Activated CD8-positive, alpha-beta memory T cell treated with anti-CD3 and anti-CD28 coated beads for 24 hours (primary cell): ENCODE data around the gene ZNF324.
A peak's percentile ranks its signal among the peaks of the same experiment; 100 is the strongest.
"Not testable (repeated sequence)": the region's sequence is repeated elsewhere in the genome, so short reads cannot be mapped to it uniquely, and the experiment has no call there.

Source experiments
- DNase-seq: peaks from one replicate; pipeline ENCODE4 v3.0.0-alpha.2; 2020

Gene ZNF324

DNA sequence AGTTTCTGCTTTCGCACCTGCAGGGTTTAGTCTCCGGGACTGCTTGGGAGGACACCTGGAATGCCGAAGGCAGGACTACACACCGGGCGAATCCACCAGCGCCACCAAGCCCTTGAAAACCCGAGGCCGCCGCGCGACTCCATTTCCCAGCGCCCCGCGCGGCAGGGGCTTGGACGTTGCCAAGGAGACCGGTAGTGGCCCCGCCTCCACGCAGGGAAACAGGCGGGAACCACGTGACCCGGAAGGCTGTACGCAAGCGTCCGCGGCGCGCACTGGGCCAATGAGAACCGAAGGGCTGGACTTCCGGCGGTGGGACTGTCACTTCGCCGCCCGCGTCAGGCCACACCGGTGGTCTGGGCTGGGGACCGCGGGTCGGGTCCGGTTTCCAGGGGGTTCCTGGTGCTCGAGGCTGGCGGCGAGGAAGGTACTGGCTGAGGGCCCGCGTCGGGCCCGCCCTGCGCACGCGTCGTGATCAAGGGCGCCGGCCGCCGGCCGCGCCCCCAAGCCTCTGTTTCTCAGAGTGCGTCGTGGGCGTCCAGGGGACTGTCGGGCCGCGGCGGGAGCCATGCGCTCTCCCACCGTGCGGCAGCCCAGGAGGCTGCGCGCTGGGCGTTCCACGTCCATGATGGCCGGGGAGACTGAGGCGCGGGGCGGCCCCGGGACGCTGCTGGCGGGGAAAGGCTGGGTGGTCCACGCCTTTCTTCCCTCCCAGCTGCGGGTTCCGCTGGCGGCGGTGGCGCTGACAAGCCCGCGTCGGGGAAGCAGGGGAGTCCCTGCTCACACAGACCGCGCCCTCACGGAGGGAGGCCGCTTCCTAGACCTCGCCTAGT, at the start of gene ZNF324:
ZNF324 (plus strand) TSS at position 321 of the 830 bp plus-strand sequence. CDS start 2,106 bp downstream, outside the sequence.
- DNase-seq: peak; percentile 98

DNA sequence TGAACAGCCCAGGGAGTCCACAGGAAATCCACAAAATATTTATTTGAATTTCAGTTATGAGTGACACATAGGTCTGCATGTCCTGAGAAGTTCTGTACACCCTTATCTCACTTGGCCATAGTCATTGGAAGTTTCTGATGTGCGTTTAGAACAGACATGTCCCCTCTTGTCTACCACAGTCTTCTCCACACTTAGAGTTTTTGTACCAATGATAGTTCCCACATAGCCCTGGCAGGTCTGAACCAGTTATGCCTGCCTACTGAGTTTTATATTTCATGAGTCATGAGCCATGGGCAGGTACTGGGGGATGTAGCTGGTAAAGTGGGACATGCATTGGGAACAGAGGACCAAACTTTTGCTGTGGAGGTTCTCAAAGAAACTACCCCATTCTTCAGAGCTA, 38.3 kb upstream of the ZNF324 start:
- no peak for DNase-seq

DNA sequence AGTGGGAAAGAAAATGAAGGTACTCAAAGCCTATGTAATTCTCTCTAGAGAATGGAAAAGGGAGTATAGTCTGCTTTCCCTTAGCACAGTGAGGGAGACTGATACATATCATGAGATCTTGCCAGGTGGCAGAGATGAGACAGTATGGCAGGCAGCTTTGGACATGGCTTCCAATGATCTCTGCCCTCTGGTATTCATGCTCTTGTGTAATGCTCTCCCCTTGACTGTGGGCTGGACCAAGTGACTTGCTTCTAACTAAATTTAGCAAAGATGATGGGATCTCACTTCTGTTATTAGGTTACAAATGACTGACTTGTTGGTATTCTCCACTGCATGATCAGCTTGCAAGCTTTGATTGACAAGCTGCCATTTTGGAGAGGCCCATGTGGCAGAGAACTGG, 37.1 kb upstream of the ZNF324 start:
- no peak for DNase-seq

DNA sequence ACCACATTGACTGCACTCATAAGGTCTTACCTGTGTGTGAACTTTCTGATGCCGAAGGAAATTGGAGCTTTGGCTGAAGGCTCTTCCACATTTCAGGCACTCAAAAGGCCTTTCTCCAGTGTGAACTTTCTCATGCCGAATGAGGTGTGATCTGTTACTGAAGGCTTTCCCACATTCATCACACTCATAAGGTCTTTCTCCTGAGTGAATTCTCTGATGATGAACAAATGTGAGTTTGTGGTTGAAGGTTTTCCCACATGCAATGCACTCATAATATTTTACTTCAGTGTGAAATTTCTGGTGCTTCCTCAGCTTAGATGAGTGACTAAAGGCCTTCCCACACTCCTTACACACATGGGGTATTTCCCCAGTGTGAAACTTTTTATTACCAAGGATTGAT, 32.7 kb upstream of the ZNF324 start:
- no peak for DNase-seq

DNA sequence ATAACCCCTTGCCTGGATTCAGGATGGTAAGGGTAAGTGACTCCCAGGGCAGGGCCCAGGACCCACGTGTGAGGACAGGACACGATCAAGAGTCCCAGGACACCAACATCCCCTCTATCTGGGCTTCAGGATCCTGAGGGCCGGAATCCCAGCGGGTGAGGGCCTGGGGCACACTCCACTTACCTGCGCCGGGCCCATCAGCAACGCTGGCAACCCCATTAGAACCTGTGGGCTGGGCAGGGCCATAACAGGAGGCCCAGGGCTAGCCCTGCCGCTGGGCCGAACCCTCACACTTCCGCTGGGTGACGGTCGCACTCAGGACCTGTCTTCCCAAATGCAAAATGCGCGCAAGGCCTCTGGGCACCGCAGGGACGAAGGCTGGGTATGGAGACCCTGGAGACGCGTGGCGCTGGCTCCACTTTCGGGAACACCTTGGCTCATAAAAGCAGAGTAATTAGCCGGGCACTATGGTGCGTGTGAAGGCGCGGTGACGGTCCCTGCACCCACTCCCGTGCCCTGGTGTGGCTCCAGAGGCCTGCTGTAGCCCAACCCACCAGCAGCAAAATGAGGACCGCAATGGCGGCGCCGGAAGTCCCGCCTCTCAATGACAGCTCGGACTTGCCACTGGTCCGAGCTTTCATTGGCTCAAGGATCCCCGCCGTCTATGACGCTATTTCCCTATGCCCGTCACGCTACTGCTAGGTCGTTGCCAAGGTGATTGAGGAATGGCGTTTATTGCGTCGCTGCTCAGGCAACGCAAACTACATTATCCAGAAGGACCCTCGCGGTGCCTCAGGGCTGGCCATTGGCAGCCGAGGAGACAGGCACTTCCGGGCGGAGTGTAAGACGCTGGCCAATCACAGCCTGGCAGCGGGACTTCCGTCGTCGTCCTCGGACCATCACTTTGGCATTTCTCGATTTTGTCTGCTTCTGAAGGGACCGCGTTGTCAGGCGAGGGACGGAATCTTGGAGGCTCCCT, 27.0 kb upstream of the ZNF324 start, which contains the start of gene ZNF132:
ZNF132 (minus strand) TSS at position 578 of the 979 bp plus-strand sequence; CDS start at position 246, 332 bp downstream.
- peak; percentile 92 for DNase-seq

DNA sequence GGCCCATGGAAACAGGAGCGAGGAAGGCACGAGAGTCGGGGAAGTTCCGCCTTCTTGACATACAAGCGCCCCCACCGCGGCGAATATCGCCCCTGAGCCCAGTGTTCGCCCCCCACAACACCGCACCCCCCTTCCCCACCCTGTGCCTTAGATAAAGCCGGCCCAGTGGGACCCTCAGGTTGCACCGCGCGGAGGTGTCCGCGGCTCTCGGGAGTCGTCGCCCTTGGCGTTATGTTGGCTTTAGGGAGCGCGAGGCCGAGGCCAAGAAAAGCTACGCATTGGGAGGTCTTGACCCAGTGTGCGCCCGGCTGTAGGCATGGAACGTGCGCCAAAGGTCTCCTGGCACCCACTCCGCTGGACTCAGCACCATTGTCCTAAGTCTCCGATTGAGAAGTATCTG, 26.3 kb upstream of the ZNF324 start:
- DNase-seq: no peak

DNA sequence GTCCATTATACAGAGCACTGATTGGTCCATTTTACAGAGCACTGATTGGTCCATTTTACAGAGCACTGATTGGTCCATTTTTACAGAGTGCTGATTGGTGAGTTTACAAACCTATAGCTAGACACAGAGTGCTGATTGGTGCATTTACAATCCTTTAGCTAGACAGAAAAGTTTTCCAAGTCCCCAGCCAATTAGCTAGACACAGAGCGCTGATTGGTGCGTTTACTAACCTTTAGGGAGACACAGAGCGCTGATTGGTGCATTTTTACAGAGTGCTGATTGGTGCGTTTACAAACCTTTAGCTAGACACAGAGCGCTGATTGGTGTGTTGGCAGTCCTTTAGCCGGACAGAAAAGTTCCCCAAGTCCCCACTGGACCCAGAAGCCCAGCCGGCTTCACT, 23.9 kb upstream of the ZNF324 start:
- not testable (repeated sequence) for DNase-seq

DNA sequence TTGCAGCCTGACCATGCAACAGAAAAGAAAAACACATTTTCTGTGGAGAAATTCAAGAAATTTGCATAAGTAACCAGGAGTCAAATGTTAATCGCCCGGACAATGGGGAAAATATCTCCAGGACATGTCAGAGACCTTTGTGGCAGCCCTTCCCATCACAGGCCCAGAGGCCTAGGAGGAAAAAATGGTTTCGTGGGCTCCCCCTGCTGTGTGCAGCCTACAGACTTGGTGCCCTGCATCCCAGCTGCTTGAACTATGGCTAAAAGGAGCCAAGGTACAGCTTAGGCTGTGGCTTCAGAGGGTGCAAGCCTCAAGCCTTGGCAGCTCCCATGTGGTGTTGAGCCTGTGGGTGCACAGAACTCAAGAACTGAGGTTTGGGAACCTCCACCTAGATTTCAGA, 18.0 kb upstream of the ZNF324 start:
- DNase-seq: not testable (repeated sequence)

DNA sequence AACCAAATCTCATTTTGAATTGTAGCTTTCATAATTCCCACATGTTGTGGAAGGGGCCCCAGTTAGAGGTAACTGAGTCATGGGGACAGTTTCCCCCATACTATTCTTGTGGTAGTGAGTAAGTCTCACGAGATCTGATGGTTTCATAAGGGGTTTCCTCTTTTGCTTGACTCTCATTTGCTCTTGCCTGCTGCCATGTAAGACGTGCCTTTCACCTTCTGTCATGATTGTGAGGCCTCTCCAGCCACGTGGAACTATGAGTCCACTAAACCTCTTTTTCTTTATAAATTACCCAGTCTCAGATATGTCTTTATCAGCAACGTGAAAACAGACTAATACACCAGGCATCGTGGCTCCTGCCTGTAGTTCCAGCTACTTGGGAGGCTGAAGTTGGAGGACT, 16.9 kb upstream of the ZNF324 start:
- DNase-seq: not testable (repeated sequence)

DNA sequence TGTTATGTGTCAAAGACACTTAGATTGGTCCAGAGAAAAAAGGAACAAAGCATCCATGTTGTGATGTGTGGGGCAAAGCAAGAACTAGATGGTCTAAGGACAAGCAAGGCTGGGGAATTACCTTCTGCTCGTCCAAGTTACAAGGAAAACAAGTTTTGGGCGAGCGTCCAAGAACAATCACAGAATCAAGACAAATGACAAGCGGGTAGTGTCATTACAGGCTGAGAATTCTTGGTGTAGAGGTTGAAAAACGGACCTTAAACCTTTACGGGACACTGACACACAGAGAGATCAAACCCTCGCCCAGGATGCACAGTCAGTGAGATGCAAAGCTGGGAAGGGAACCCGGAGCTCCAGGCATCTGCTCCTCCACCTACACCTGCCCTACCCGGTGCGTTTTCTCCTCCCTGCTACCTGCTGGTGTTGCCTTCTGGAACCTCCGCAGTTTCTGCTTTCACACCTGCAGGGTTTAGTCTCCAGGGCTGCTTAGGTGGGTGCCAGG, 16.0 kb upstream of the ZNF324 start:
- no peak for DNase-seq

DNA sequence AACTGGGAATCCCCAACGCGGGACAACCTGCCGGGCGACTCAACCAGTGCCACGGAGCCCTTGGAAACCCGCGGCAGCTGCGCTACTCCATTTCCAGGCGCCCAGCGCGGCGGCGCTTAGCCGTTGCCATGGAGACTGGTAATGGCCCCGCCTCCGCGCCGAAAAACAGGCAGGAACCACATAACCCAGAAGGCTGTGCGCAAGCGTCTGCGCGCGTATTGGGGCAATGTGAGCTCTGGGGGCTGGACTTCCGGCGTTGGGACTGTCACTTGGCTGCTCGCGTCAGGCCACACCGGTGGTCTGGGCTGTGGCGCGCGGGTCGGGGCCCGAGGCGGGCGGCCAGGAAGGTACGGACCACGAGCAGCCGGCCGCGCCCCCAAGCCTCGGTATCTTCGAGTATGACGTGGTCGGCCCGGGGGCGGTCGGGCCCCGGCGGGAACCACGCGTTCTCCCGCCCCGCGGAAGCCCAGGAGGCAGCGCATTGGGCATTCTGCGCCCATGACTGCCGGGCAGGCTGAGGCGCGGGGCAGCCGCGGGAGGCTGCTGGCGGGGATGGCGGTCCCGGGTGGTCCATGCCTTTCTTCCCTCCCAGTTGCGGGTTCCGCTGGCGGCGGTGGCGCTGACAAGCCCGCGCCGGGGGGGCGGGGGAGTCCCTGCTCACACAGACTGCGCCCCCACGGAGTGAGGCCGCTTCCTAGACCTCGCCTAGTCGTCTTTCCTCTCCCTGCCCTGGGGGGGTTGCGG, 15.3 kb upstream of the ZNF324 start, which contains the start of gene ZNF324B:
ZNF324B (plus strand) TSS at position 265 of the 744 bp plus-strand sequence. CDS start 2,080 bp downstream, outside the sequence.
- peak; percentile 97 for DNase-seq

DNA sequence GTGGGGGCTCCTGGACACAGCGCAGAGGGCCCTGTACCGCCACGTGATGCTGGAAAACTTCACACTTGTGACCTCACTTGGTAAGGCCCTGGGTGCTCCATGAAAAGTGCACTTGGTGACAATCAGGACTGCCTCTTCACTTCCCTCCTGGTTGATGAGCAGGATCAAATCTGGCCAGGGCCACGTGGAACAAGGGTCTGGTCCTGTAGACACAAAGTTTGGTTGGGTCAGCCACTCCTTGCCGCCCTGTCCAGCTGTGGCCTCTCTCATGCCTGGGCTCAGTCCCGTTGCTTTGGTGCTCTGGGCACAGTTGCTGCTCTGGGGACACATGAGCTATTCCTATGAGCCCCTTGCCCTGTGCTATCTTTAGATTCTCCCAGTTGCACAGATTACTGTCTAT, 13.1 kb upstream of the ZNF324 start:
- no peak for DNase-seq

DNA sequence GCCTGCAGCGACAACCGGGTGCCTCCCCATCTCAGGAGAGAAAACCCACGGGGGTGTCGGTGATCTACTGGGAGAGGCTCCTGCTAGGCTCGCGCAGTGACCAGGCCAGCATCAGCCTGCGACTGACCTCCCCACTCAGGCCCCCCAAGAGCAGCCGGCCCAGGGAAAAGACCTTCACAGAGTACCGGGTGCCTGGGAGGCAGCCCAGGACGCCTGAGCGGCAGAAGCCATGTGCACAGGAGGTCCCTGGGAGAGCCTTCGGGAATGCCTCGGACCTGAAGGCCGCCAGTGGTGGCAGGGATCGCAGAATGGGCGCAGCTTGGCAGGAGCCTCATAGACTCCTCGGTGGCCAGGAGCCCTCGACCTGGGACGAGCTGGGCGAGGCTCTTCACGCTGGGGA, 11.6 kb upstream of the ZNF324 start:
- no peak for DNase-seq

DNA sequence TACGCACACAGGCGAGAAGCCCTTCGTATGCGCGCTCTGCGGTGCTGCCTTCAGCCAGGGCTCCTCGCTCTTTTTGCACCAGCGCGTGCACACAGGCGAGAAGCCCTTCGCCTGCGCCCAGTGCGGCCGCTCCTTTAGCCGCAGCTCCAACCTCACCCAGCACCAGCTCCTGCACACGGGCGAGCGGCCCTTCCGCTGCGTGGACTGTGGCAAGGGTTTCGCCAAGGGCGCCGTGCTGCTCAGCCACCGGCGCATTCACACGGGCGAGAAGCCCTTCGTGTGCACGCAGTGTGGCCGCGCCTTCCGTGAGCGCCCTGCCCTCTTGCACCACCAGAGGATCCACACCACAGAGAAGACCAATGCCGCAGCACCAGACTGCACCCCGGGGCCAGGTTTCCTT, 10.8 kb upstream of the ZNF324 start:
- no peak for DNase-seq

DNA sequence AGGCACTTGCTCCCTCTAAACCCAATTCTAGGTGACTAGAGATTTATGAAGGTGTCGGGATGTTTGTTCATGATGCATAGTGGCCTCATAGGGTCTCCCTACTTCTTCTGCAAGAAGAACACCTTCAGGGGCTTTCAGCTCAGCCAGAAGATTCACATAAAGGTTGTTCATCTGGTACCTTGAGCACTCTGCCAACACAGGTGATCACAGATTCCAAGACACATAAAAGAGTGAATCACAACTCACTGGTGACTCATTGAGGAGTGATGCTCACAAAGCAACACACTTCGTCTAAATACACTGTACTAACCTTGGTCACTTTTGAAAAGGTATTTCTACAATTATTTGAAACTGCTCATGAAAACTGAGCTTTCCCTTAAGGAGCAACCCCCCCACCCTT, 6.8 kb upstream of the ZNF324 start:
- no peak for DNase-seq

DNA sequence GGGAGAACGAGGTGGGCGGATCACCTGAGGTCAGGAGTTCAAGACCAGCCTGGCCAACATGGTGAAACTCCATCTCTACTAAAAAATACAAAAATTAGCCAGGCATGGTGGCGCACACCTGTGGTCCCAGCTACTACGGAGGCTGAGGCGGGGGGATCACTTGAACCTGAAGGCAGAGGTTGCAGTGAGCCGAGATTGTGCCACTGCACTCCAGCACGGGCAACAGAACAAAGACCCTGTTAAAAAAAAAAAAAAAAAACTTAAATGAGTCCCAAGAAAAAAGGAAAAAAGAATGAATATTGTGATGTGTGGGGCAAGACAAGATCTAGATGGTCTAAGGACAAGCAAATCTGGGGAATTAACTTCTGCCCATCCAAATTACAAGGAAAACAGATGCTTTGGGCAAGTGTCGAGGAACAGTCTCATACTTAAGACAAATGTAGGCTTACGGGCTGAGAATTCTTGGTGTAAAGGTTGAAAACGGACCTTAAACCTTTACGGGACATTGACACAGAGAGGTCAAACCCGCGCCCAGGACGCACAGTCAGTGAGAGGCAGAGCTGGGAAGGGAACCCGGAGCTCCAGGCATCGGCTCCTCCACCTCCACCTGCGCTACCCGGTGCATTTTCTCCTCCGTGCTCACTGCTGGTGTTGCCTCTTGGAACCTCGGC, 656 bp upstream of the ZNF324 start:
- no peak for DNase-seq

DNA sequence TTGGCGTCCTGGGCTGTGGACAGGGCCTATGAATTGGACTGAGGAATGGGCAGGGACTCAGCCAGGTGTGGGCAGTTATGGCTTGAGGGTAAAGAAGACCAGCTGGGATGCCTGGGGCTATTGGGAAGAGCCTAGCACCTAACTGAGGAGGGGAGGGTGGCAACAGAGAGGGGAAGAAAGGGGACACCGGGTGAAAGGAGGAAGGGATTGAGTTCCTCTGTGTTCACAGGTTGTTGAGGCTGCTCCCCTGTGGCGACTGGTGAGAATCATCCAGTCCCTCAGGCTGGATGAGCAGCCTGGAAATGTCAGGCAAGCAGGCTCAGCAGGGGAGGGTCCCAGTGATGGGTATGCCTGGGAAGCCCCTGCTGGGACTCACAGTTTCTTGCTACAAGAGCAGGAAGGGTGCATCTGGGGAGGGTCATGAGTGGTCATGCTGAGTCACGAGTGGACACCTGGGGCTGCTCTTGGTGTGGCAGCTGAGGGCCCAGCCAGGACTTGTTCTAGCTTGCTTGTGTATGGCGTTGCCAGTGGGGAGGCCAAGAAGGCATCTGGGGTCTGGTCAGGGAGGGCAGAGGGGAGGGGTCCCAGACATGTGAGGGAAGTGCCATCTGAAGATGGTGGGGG, 1.4 kb downstream of the ZNF324 start:
- no peak for DNase-seq

DNA sequence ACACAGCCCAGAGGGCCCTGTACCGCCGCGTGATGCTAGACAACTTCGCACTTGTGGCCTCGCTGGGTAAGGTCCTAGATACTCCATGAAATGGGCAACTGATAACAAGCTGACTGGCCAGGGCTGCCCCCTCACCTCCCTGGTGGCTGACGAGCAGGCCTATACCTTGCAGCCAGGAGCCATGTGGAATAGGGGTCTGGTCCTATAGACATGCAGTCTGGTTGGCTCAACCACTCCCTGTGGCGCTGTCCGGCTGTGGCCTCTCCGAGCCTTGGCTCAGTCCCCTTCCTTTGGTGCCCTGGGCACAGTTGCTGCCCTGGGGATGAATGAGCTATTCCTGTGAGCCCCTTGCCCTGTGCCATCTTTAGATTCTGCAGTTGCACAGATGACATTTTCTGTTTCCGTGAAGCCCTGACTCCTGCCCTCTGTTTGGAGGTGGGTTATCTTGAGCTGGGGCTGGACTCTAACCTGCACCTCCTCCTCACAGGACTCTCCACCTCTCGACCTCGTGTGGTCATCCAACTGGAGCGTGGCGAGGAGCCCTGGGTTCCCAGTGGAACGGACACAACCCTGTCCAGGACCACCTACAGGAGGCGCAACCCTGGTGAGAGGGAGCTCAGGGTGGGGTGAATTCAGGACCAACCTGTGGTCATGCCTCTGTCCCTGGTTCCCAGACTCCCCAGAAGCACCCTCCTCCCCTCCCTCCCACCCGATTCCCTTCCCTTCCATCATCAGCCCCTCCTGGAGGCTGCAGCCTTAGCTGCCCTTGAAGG, 2.5 kb downstream of the ZNF324 start:
- no peak for DNase-seq

DNA sequence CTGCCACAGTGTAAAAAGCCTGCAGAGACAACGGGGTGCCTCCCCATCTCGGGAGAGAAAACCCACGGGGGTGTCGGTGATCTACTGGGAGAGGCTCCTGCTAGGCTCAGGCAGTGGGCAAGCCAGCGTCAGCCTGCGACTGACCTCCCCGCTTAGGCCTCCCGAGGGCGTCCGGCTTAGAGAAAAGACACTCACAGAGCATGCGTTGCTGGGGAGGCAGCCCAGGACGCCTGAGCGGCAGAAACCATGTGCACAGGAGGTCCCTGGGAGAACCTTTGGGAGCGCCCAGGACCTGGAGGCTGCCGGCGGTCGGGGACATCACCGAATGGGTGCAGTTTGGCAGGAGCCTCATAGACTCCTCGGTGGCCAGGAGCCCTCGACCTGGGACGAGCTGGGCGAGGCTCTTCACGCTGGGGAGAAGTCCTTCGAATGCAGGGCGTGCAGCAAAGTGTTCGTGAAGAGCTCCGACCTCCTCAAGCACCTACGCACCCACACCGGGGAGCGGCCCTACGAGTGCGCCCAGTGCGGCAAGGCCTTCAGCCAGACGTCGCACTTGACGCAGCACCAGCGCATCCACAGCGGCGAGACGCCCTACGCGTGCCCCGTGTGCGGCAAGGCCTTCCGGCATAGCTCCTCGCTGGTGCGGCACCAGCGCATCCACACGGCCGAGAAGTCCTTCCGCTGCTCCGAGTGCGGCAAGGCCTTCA, 4.1 kb downstream of the ZNF324 start:
- DNase-seq: not testable (repeated sequence)

DNA sequence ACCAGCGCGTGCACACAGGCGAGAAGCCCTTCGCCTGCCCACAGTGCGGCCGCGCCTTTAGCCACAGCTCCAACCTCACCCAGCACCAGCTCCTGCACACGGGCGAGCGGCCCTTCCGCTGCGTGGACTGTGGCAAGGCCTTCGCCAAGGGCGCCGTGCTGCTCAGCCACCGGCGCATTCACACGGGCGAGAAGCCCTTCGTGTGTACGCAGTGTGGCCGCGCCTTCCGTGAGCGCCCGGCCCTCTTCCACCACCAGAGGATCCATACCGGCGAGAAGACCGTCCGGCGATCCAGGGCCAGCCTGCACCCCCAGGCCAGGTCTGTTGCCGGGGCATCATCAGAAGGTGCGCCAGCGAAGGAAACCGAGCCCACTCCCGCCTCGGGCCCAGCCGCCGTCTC, 4.9 kb downstream of the ZNF324 start:
- DNase-seq: no peak
